GM18502 (cell line): ENCODE measurements around the gene C3orf20.
"Not testable (repeated sequence)": the region's sequence is repeated elsewhere in the genome, so short reads cannot be mapped to it uniquely, and the experiment has no call there.

Experiments used
- ATAC-seq: cut with Tn5 transposase; IDR thresholded peaks from one replicate; pipeline ENCODE4 v1.9.1; 2021; ENCODE audit warnings: mild to moderate bottlenecking; ENCODE audit not compliant: unreplicated experiment, poor library complexity

C3orf20 gene

DNA sequence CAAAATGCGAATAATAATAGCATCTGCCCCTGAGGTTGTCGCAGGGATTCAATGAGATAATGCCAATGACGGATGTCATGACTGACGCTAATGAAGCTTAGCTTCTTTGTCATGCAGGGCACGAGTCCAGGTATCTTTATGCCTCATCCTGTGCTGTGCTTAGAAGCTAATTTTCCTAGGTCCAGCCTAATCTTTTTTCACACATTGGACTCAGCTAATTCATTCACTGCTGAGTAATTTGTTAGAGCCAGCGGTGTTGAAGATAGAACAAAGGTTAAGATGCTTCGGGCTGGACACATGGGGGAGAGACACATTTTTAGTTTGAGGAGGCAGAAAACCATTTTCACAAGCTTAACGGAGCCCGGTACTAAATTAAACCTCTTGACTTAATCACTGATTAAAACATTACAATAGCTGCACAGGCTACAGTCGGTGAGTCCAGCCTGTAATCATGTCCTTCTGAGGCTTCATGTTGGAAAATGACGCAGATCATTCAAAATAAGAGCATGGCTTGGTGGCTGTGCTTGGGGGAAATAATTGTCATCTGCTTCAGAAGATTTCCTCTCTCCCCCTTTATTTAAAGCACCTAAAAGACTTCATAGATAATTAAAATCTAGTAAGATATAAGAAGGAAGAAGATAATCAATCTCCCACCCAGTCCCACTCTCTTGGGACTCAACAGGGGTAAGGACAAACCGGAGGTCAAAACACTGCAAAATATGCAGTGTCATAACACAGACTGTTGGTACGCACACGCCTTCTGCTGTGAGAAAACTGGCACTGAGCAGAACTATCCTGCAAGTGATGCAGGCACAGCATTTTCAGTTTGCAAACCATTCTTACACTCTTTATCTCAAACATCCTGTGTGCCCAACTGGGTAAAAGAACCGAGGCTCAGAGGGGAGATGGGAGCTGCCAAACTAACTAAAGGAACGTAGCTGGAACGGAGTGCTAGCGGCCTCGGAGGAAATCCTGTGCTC lies 26.7 kb upstream of the C3orf20 start:
- no peak for ATAC-seq

DNA sequence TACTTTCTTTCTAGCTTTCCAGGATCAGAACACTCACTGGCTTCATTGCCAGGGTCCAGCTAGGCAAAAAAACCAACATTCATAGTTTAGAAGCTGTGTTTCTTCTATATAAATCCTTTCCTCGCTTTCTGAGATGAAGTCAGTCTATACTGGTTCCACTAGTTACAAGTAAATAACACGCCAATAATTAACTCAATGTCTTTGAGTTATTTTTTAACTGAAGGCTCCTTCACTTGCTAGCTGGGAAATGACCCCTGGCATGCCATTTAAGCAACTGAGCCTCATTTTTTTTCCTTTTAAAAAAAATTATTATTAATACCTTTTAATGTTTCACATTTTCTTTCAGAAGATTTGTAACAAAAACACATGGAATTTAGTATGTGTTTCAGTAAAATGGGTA lies 25.5 kb upstream of the C3orf20 start:
- ATAC-seq: no peak

DNA sequence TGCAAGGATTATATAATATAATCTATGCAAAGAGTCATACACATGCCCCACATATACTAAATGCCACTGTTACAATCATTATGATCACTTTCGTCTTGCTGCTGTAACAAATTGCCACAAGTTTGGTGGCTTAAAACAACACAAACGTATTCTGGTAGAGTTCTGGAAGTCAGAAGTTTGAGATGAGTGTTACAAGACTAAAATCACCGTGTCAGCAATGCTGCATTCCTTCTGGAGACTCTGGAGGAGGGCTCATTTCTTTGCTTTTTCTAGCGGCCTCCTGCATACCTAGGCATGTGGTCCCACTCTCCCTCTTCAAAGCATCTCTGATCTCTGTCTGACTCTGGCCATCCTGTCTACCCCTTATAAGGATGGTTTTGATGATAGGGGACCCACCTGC lies 24.7 kb upstream of the C3orf20 start:
- no peak for ATAC-seq

DNA sequence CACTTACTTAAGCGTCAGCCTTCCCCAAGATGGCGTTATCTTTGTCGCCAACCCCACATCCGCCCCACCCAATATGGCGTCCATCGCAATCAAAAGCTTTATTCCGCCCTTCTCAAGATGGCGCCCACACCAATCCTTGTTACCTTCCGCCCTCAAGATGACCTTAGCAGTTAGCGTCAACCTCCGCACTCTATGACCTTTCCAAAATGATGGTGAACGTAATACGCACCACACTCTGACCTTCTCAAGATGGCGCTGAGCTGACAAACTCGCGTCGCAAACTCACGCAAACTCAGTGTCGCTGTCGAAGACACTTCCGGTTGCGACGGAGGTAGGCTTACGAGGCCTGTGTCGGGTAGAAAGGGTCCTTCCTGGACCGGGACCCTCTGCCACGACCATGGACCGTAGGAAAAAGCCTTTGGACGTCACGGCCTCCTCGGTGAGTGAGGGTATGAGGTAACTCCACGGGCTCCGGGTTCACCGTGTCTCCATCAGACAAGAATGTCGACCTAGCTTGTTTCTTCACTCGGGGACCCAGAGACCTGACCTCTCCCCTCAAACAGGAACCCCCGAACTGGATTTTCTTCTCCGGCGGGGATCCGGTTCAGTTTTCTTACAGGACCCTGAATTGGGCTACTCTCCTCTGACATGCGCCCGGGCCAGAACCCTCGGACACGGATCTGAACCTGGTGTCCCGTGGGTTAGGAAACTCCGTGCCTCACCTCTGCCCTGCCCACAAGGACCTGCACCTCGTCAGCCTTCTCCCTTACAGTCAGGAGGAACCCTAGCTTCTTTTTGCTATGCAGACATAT lies 23.3 kb upstream of the C3orf20 start, which contains the start of gene CCDC174:
Gene CCDC174, plus strand, starts transcription at position 323 of the 812 bp plus-strand sequence. Its CDS starts 75 bp downstream, at position 398.
- peak; percentile 99 for ATAC-seq

DNA sequence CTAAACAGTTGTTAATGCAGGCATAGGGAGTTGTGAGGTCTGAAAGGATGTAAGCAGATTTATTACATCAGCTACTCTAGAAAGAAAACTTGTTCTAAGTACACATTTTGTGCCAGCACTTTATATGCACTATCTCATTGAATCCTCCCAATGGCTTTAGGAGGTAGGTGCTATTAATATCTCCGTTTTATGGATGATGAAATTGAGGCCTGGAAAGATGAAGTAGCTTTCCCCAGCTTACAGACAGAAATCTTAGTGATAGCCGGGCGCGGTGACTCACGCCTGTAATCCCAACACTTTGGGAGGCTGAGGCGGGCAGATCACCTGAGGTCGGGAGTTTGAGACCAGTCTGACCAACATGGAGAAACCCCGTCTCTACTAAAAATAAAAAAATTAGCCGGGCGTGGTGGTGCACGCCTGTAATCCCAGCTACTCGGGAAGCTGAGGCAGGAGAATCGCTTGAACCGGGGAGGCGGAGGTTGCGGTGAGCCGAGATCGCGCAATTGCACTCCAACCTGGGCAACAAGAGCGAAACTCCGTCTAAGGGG lies 22.5 kb upstream of the C3orf20 start:
- ATAC-seq: not testable (repeated sequence)

DNA sequence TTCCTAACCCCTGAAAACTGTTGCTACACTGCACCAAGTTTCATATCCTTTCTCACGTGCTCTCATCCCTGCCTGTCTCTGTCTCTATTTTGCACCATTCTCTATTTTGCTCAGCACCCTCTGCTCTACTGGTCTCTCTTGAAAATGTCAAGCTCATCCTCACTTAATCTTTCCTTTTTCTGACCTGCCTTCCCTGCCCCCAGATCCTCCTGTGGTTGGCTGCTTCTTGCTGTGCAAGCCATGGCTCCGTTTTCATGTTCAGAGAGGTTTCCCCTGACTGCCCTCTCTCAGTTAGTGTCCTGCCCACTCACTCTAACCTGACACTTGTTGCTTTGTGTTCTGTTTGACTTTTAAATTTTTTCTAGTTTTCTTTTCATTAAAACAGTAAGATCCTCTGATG lies 17.4 kb upstream of the C3orf20 start:
- ATAC-seq: no peak

DNA sequence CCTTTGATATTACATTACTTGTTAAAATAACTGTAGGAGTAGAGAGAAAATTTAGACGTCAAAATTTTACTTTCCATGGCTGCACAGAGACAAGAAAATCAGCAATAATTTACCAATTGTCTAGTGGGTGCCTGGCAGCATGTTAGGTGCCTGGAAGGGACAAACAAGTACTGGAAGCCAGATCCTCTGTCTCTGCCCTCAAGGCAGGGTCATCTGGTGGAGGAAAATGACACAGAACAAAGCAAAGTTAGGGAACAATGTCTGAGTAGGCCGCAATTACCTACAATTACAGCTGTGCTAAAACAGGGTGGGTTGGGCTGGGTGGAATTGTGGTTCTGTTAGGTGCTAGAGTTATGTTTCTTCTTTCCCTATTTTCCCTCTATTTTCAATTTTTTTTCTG lies 16.0 kb upstream of the C3orf20 start:
- no peak for ATAC-seq

DNA sequence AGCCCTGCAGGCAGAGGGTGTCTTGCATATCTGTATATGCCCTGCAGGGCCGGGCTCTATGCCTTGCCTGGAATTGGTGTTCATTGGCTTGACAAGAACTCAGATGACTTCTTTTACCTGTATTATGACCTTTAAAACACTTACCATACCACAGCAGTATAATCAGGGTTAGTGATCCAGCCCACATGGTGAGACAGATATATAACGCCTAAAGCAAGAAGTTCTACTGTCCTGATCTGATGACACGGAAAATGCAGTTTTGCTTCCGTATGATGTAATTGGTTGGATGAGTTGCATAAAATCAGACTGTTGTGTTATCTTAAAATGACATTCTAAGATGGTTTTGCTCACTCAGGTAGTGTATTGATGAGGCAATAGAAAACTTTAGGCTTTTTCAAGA lies 14.0 kb upstream of the C3orf20 start:
- no peak for ATAC-seq

DNA sequence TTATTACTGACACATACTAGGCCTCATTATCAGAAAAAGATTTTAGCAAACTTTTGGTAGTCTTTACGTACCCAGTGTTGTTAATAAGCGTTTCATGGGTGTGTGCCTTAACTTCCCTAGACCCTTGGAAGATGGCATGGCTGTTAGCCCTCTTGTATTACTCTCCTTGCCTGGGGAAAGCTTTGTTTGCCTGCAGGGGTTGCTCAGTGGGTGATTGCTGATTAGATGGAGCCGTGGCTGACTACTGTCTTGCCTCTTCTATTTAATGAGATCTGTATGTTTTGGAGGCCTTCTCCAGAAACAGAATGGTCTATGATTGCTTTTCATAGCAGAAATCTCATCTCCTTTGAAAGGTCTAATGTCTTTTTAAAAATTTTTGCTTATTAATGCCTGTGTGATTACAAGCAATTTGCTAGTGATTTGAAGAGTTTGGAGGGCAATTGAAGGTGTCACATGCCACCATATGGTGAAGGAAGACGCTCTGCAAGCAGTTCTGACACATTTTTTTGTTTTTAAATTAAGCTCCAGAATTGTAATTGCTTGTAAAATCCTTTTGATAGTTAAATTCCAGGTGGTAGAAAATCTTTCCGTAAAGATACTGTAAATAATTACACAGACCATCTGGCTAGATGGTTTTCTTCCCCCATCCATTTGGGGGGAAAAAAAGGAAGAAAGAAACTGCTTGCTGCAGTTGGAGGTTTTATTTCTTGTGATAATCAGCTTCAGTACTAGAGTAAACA lies 11.4 kb upstream of the C3orf20 start:
- ATAC-seq: no peak

DNA sequence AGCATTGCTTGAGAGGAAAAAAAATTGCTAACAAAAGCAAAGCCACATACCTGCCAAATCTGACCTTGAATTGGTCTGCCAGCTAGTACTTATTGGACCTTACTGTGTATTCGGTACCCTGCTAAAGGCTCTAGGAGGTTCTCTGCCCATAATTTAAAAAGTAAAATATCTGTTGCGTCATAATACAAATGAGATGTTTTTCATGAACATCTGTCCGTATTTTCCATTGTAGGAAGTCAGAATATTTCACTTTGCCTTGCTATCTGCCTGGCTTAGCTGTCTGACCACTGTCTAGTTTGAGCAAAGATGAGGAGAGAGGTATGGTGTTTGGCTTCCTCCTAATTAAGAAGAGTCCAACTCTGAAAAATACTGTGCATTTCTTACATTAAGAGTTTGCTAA lies 10.8 kb upstream of the C3orf20 start:
- no peak for ATAC-seq

DNA sequence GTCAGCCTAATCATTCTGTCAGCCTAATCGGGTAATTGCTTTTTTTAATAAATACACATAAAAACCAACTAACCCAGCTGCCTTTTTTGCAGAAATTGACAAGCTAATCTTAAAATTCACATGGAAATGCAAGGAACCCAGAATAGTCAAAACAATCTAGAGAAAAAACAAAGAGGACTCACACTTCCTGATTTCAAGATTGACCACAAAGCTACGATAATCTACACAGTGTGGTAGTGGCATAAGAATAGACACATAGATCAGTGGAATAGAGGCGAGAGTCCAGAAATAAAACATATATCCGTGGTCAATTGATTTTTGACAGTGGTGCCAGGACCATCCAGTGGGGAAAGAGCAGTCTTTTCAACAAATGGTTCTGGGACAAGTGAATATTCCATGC lies 2.4 kb upstream of the C3orf20 start:
- ATAC-seq: no peak

DNA sequence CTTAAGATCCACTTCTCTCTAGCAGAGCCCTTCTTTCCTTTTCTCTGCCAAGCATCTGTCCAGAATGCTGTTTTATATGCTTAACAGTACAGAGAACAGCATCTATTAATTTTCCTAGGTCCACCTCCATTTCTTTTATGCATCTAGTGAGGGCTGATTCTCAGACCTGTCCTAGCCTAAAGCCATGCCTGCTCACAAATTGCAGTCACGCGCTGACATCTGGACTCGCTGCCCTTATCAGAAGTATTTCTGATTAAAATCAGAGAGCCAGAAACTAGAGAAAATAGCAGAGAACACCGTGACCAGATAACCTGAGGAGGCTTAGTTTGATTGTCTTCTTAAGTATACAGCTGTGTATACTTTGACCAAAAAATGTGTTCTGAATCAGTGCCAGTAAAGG lies 1.9 kb downstream of the C3orf20 start:
- ATAC-seq: no peak

DNA sequence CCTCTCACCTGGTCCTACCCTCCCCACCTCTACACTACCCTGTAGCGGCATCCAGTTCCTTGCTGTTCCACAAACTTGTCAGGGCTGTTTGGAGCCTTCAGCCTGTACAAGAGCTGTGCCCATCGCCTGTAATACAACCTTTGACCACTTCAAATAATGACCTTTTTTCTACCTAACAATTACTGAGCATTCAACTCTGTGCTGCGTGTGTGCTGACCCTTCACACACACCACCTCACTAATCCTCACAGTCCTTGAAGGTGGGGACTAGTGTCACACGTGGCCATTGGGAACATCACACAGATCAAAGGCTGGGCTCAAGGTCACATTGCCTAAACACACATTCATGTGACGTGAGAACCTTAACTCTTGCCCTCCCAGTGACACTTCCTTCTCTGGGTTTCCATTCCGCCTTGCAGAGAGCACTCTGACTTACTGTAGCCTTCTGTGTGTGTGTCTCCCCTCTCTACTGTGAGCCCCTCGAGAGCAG lies 3.1 kb downstream of the C3orf20 start:
- no peak for ATAC-seq

DNA sequence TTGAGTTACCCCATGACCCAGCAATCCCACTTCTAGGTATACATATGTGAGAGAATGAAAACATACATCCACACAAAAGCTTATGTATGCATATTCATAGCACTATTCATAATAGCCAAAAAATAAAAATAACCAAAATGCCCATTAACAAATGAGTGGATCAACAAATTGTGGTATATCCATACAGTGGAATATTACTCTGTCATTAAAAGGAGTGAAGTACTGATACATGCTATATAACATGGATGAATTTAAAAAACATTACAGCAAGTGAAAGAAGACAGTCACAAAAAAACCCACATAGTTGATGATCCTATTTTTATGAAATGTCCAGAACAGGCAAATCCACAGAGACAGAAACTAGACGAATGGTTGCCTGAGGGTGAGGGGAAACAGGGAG lies 5.2 kb downstream of the C3orf20 start:
- ATAC-seq: no peak

DNA sequence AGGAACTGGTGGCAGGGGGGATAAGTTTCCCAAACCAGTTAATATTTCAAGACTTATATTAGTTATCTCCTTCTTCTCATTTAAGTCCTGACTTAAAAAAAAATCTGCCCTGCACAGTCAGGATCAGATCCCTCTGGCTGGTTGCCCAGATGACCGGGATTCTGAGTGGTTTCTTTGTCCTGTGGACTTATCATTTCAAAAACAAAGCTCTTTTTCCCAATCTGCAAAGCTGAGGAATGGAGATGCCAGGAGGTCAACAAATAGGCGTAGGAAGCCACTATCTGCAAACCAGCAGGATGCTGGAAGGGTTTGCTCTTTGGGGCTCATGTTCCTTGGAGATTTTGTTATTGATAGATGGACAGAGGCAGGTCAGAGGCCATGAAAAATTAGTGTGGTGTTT lies 5.8 kb downstream of the C3orf20 start:
- ATAC-seq: no peak

DNA sequence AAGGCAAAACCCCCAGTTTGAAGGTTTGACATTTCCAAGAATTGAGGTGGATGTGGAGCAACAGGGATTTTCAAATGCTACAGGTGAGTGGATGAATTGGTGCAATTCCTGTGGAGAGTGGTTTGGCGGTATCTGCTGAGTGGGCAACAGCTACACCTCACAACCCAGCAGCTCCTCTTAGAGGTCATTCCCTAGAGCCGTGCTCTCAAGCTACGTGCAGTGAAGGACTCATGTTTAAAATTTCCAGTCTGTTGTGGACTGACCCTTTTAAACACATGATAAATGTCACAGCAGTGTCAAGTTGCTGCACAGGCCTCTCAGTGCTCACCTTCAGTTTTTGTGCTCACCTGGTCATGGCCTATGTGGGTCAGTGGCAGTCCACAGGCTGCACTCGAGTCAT lies 9.5 kb downstream of the C3orf20 start:
- no peak for ATAC-seq

DNA sequence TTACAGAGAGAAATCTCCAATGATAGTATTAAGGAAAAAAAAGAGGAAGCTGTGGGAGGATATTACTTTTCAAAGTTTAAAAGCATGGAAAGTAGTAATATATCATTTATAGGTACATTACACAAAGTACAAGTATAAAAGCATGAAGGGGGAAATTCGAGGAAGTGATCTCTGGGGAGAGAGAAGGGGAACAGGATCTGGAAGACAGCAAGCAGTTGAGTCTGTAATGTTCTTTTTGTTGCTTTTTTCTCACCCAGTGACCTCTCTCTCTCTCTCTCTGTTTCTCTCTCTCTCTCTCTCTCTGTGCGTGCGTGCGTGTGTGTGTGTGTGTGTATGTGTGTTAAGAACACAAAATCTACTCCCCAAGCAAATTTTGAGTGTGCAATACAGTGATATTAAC lies 10.2 kb downstream of the C3orf20 start:
- ATAC-seq: no peak

DNA sequence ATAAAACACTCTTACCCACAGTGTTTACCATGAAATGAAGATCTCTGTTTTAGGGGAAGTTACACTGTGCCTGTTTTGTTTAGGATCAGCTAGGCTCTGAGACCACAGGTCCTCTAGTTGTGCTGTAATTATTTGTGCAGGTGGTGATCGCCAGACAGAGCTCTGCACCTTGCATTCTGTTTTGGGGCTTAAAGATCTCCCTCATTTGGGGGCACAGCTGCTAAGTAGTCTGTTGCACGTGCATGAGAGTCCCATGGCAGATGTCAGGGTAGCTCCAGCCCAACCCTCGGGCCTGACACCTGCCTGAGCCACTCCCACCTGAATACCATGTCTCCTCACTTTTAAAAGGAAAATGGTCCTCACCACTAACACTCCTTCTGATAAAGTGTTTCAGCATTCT lies 12.4 kb downstream of the C3orf20 start:
- ATAC-seq: no peak

DNA sequence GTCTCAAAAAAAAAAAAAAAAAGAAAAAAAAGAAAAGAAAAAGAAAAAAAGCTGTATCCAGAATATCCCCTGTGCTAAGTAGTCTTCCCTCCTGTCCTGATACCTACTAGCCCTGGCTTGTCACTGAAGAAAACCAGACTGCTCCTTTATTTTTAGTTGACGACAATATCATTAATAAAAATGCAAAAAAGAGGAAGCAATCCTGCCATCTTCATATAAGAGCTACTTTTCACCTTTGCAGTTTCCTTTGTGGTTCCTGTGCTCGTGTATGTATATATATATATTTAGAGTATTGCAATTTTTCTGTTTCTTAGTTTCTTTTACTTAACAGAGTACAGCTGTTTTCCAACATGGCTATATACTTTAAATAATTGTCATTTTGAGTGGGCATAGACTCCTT lies 13.6 kb downstream of the C3orf20 start:
- peak; percentile 53 for ATAC-seq
